ENCODE results near the gene CAMTA1.

CAMTA1 gene

GRCh38 chr1:7050751-7051665 is 265.8 kb downstream of the CAMTA1 start:
- DNase-seq, result no peak

GRCh38 chr1:7052701-7053100 is 267.4 kb downstream of the CAMTA1 start:
- no peak for DNase-seq

GRCh38 chr1:7060745-7061144 is 275.5 kb downstream of the CAMTA1 start:
- DNase-seq, result no peak

GRCh38 chr1:7062346-7063061 is 277.2 kb downstream of the CAMTA1 start:
- DNase-seq, result no peak

GRCh38 chr1:7063981-7064380 is 278.7 kb downstream of the CAMTA1 start:
- DNase-seq, result no peak

- DNase-seq, result no peak
Measured at GRCh38 chr1:7068552-7068951, 283.3 kb downstream of the CAMTA1 start.

GRCh38 chr1:7069931-7070330 is 284.7 kb downstream of the CAMTA1 start:
- no peak for DNase-seq

GRCh38 chr1:7070389-7071029 is 285.3 kb downstream of the CAMTA1 start:
- DNase-seq, result peak; percentile 53

GRCh38 chr1:7076117-7076516 is 290.9 kb downstream of the CAMTA1 start:
- no peak for DNase-seq

GRCh38 chr1:7076572-7076971 is 291.3 kb downstream of the CAMTA1 start:
- no peak for DNase-seq

GRCh38 chr1:7077136-7077535 is 291.9 kb downstream of the CAMTA1 start:
- no peak for DNase-seq

GRCh38 chr1:7077970-7078369 is 292.7 kb downstream of the CAMTA1 start:
- no peak for DNase-seq

GRCh38 chr1:7079637-7080036 is 294.4 kb downstream of the CAMTA1 start:
- DNase-seq, result no peak

- no peak for DNase-seq
Measured at GRCh38 chr1:7084232-7084894, 299.1 kb downstream of the CAMTA1 start.

GRCh38 chr1:7085521-7085920 is 300.3 kb downstream of the CAMTA1 start:
- DNase-seq, result no peak

- DNase-seq, result no peak
Measured at GRCh38 chr1:7086106-7086505, 300.9 kb downstream of the CAMTA1 start.

- no peak for DNase-seq
Measured at GRCh38 chr1:7087888-7088287, 302.6 kb downstream of the CAMTA1 start.

GRCh38 chr1:7089497-7089896 is 304.2 kb downstream of the CAMTA1 start:
- no peak for DNase-seq

- no peak for DNase-seq
Measured at GRCh38 chr1:7093297-7093696, 308.0 kb downstream of the CAMTA1 start.

GRCh38 chr1:7094086-7094485 is 308.8 kb downstream of the CAMTA1 start:
- DNase-seq, result no peak

- no peak for DNase-seq
Measured at GRCh38 chr1:7094509-7094908, 309.3 kb downstream of the CAMTA1 start.

GRCh38 chr1:7095343-7095964 is 310.2 kb downstream of the CAMTA1 start:
- no peak for DNase-seq
